CD14-positive monocyte (primary cell): ENCODE data around the gene MRPL40. TPM values are rescaled to one million over a fixed set of nuclear protein-coding genes. Genes with fewer than 3 reads are reported as not detected.

ENCODE experiments used
- DNase-seq, 3 donors: peaks; one replicate each; pipeline ENCODE4 v3.0.0-alpha.2; 2011 to 2022
- H2AFZ ChIP-seq: 2 replicates; pipeline ENCODE4 v1.6.0; 2012; ENCODE audit warnings: mild to moderate bottlenecking, low read depth, low read length, inconsistent platforms; ENCODE audit not compliant: insufficient read depth, poor library complexity, severe bottlenecking
- H3K27ac ChIP-seq, 2 donors: 1 replicate in 1 of 2; 2 replicates in 1 of 2; pipeline ENCODE4 v1.5.1; 2012 to 2013; ENCODE audit warnings: low read length in 2 of 2, control low read depth in 1 of 2, inconsistent platforms in 1 of 2, low read depth in 1 of 2, mild to moderate bottlenecking in 1 of 2
- H3K27me3 ChIP-seq, 2 donors: one replicate each; pipeline versions ENCODE4 v1.6.0 to v1.6.1; 2011 to 2013; ENCODE audit warnings: low read length in 2 of 2; ENCODE audit not compliant: control insufficient read depth in 2 of 2, insufficient read depth in 2 of 2
- H3K36me3 ChIP-seq, 2 donors: replicated peaks in 1 of 2; 1 replicate in 1 of 2; 2 replicates in 1 of 2; pipeline versions ENCODE4 v1.5.1 to v1.6.1; 2012 to 2013; ENCODE audit warnings: low read length in 2 of 2, control low read depth in 1 of 2, inconsistent platforms in 1 of 2, mild to moderate bottlenecking in 1 of 2; ENCODE audit not compliant: insufficient read depth in 2 of 2, control insufficient read depth in 1 of 2
- H3K4me1 ChIP-seq, 2 donors: 1 replicate in 1 of 2; 2 replicates in 1 of 2; pipeline versions ENCODE4 v1.5.1 to v1.6.1; 2012 to 2013; ENCODE audit warnings: low read length in 2 of 2, control low read depth in 1 of 2, inconsistent platforms in 1 of 2, mild to moderate bottlenecking in 1 of 2, moderate library complexity in 1 of 2; ENCODE audit not compliant: insufficient read depth in 2 of 2, control insufficient read depth in 1 of 2
- H3K4me2 ChIP-seq: replicated peaks from 2 replicates; pipeline ENCODE3; 2012; ENCODE audit warnings: low read length, moderate library complexity, mild to moderate bottlenecking; ENCODE audit not compliant: poor library complexity, severe bottlenecking; ENCODE audit errors: extremely low read depth
- H3K4me3 ChIP-seq, 3 experiments: fragments of 200-600 bp in 1 of 3; sonication (generic) in 1 of 3; replicated peaks in 1 of 3; 1 replicate in 2 of 3; 2 replicates in 1 of 3; pipeline ENCODE4 v1.5.1; 2011 to 2013; ENCODE audit warnings: low read length in 3 of 3, mild to moderate bottlenecking in 3 of 3, control low read depth in 2 of 3, low read depth in 2 of 3, inconsistent platforms in 1 of 3, moderate library complexity in 1 of 3
- H3K79me2 ChIP-seq: 2 replicates; pipeline ENCODE4 v1.6.0; 2012; ENCODE audit warnings: mild to moderate bottlenecking, control low read depth, inconsistent platforms, low read length, moderate library complexity; ENCODE audit not compliant: insufficient read depth
- H3K9ac ChIP-seq: 2 replicates; pipeline ENCODE4 v1.6.0; 2017; ENCODE audit warnings: low read length, mild to moderate bottlenecking; ENCODE audit not compliant: insufficient read depth, poor library complexity, severe bottlenecking
- H3K9me3 ChIP-seq, 2 donors: replicated peaks in 1 of 2; 1 replicate in 1 of 2; 2 replicates in 1 of 2; pipeline versions ENCODE4 v1.5.1 to v1.6.1; 2012 to 2013; ENCODE audit warnings: low read length in 2 of 2, control low read depth in 1 of 2; ENCODE audit not compliant: control insufficient read depth in 1 of 2, insufficient read depth in 1 of 2
- H4K20me1 ChIP-seq: 2 replicates; pipeline ENCODE4 v1.6.0; 2012; ENCODE audit warnings: mild to moderate bottlenecking, low read length, control low read depth, moderate library complexity; ENCODE audit not compliant: insufficient read depth
- H3K27ac Mint-ChIP-seq, 7 donors: one replicate each; pipeline ENCODE4 v1.8.0; 2020; ENCODE audit warnings: mild to moderate bottlenecking in 7 of 7, mixed read lengths in 7 of 7, moderate library complexity in 6 of 7, inconsistent platforms in 2 of 7
- H3K27me3 Mint-ChIP-seq, 3 donors: one replicate each; pipeline ENCODE4 v1.8.0; 2021 to 2022; ENCODE audit warnings: low read depth in 3 of 3, mild to moderate bottlenecking in 3 of 3, mixed read lengths in 3 of 3, moderate library complexity in 3 of 3, inconsistent platforms in 1 of 3
- H3K36me3 Mint-ChIP-seq, 2 donors: one replicate each; pipeline ENCODE4 v1.8.0; 2020; ENCODE audit warnings: mixed read lengths in 2 of 2, inconsistent platforms in 1 of 2, mild to moderate bottlenecking in 1 of 2
- H3K4me1 Mint-ChIP-seq: one replicate; pipeline ENCODE4 v1.8.0; 2020; ENCODE audit warnings: mild to moderate bottlenecking, mixed read lengths
- H3K4me3 Mint-ChIP-seq, 2 donors: one replicate each; pipeline ENCODE4 v1.8.0; 2020; ENCODE audit warnings: mild to moderate bottlenecking in 2 of 2, mixed read lengths in 2 of 2, moderate library complexity in 1 of 2
- H3K9me3 Mint-ChIP-seq, 7 donors: one replicate each; pipeline ENCODE4 v1.8.0; 2020 to 2022; ENCODE audit warnings: mixed read lengths in 7 of 7, mild to moderate bottlenecking in 6 of 7, moderate library complexity in 6 of 7, inconsistent platforms in 2 of 7
- CTCF ChIP-seq: fragments of 200-600 bp; IDR thresholded peaks from one replicate; pipeline ENCODE4 v1.8.0; 2022; ENCODE audit warnings: antibody characterized with exemption, mild to moderate bottlenecking
- WGBS: methylation state at CpG from one replicate; pipeline ENCODE4 v1.1.5; 2013; ENCODE audit warnings: missing lambda C conversion rate; ENCODE audit not compliant: insufficient coverage; 5-methylcytosine and 5-hydroxymethylcytosine counted together
- intact Hi-C, 2 donors: fragments of 100-400 bp; cut with micrococcal nuclease; formaldehyde crosslinking; loops; one replicate each; pipeline versions ENCODE4 v1.15.0 to v1.15.1; 2023
- polyA plus RNA-seq, 3 donors: library from polyadenylated mRNA; depleted of rRNA in 1 of 3; unstranded in 2 of 3; stranded (reverse) in 1 of 3; fragments of 300-500 nt in 2 of 3; fragments of >200 nt in 1 of 3; fragmentation: Illumina TruSeq in 2 of 3; gene quantifications; 1 replicate in 2 of 3; 2 replicates in 1 of 3; pipeline ENCODE4 v1.2.3, GENCODE V29; 2012 to 2021

Gene MRPL40
- polyA plus RNA-seq, 3 donors, result 9.2 to 61.4 (median 48.4) TPM

DNA sequence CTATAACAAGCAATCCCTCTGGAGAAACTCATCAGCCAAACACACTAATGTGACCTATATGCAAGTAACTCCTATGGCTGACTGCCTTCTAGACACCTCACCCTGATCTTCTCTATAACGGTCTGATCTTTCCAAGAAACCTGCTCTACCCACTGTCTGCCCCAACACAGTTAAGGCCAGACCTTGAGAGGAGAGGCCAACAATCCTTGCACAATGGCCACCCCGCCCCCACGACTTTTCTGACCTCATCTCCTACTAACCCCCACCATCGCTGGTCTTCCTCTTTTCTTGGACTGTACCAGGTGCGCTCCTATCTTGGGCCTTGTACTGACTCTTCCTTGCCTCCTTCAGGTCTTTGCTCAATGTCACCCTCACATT, 13.3 kb upstream of the MRPL40 start:
- no peak for TF ChIP-seq CTCF
- DNase-seq, result peak in 2 of 3 donors; percentile 12 to 32
- no peak overlapping the region for H2AFZ ChIP-seq
- no peak overlapping the region for H3K4me2 ChIP-seq
- Mint-ChIP-seq H3K27me3 (no peaks in the 10 kb centered on the region), H3K27ac (peak overlapping the region; percentile 56 to 90 (median 82)), H3K9me3 (peaks cover 0 to 1% (median 0%) of the 10 kb centered on the region in 7 donors), H3K4me1 (peaks cover 38% of the 10 kb centered on the region), H3K36me3 (peaks cover 3 to 16% of the 10 kb centered on the region in 2 donors), H3K4me3 (no peak overlapping the region)
- H3K4me1 ChIP-seq, result peaks cover 17 to 22% of the 10 kb centered on the region in 2 donors
- intact Hi-C loops, result no loop called here
- H3K27me3 ChIP-seq, result no peaks in the 10 kb centered on the region
- H3K9me3 ChIP-seq, result no peaks in the 10 kb centered on the region
- H3K27ac ChIP-seq, result peak overlapping the region in 1 of 2 donors; percentile 73
- H3K36me3 ChIP-seq, result peaks cover 0 to 2% of the 10 kb centered on the region in 2 donors
- H3K9ac ChIP-seq, result peak overlapping the region; percentile 10
- H3K79me2 ChIP-seq, result peaks cover 99% of the 10 kb centered on the region
- no peak overlapping the region for H3K4me3 ChIP-seq
- peaks cover 94% of the 10 kb centered on the region for H4K20me1 ChIP-seq
- WGBS, result 24% methylated on average over 5 of the region's 5 CpGs

- Mint-ChIP-seq H3K27me3 (no peaks in the 10 kb centered on the region), H3K4me1 (peaks cover 43% of the 10 kb centered on the region), H3K4me3 (no peak overlapping the region), H3K9me3 (peaks cover 0 to 1% (median 0%) of the 10 kb centered on the region in 7 donors), H3K36me3 (peaks cover 1 to 14% of the 10 kb centered on the region in 2 donors), H3K27ac (peak overlapping the region; percentile 69 to 90 (median 82))
- Histone ChIP-seq H4K20me1 (peaks cover 94% of the 10 kb centered on the region), H3K9me3 (no peaks in the 10 kb centered on the region), H3K36me3 (peaks cover 0 to 2% of the 10 kb centered on the region in 2 donors), H3K27ac (peak overlapping the region in 1 of 2 donors; percentile 73), H3K9ac (peak overlapping the region; percentile 10), H2AFZ (no peak overlapping the region), H3K27me3 (no peaks in the 10 kb centered on the region), H3K4me1 (peaks cover 22 to 27% of the 10 kb centered on the region in 2 donors), H3K4me3 (no peak overlapping the region), H3K79me2 (peaks cover 99% of the 10 kb centered on the region), H3K4me2 (no peak overlapping the region)
- TF ChIP-seq CTCF, result no peak
- DNase-seq, result no peak
- WGBS, result 50% methylated on average over 1 of the region's 5 CpGs
- intact Hi-C loops, result no loop called here
These were observed 12.7 kb upstream of the MRPL40 start for GRCh38 chr22:19419464-19420178.
